ENCODE measurements around the gene SECISBP2L. TPM values are rescaled to one million over a fixed set of nuclear protein-coding genes. Genes with fewer than 3 reads are reported as not detected.

Gene SECISBP2L
- total and polyA plus RNA-seq, 2 donors (not counting 3 experiments of a cell fraction or from before 2014, with no cell fraction given) = 23.1 to 52.3 TPM

GRCh38 chr15:49064884-49065283, 18.6 kb upstream of the SECISBP2L start:
- POLR2A ChIA-PET = no interaction called here
- no peaks in the 10 kb centered on the region for H3K9me1 ChIP-seq (replicated peaks; ENCODE audit: control insufficient read depth, extremely low read depth, insufficient read depth, low read length)
- H3K4me1 ChIP-seq (ENCODE audit: control insufficient read depth, extremely low read depth, insufficient read depth, low read length) = peaks cover 14% of the 10 kb centered on the region
- no peaks in the 10 kb centered on the region for H3K9me3 ChIP-seq (replicated peaks; ENCODE audit: control insufficient read depth, insufficient read depth, low read length)
- TF ChIP-seq POLR2A (IDR thresholded peaks at IDR 0.05; ENCODE audit: low read depth, low read length) = no peak
- TF ChIP-seq MYC (IDR thresholded peaks at IDR 0.05; ENCODE audit: low read depth, low read length) = no peak
- no peak for TF ChIP-seq EZH2 (IDR thresholded peaks at IDR 0.05; ENCODE audit: borderline replicate concordance, low read depth, low read length, severe bottlenecking)
- TF ChIP-seq, protein P1, sequence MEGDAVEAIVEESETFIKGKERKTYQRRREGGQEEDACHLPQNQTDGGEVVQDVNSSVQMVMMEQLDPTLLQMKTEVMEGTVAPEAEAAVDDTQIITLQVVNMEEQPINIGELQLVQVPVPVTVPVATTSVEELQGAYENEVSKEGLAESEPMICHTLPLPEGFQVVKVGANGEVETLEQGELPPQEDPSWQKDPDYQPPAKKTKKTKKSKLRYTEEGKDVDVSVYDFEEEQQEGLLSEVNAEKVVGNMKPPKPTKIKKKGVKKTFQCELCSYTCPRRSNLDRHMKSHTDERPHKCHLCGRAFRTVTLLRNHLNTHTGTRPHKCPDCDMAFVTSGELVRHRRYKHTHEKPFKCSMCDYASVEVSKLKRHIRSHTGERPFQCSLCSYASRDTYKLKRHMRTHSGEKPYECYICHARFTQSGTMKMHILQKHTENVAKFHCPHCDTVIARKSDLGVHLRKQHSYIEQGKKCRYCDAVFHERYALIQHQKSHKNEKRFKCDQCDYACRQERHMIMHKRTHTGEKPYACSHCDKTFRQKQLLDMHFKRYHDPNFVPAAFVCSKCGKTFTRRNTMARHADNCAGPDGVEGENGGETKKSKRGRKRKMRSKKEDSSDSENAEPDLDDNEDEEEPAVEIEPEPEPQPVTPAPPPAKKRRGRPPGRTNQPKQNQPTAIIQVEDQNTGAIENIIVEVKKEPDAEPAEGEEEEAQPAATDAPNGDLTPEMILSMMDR (IDR thresholded peaks at IDR 0.05; ENCODE audit: extremely low read depth in 1 of 2, insufficient read depth in 1 of 2, low read depth in 1 of 2, low read length in 2 of 2) = no peak
- no peak for TF ChIP-seq GATA2 (IDR thresholded peaks at IDR 0.05; ENCODE audit: insufficient read depth, insufficient read length, low read depth, low read length)
- TF ChIP-seq, protein P2, sequence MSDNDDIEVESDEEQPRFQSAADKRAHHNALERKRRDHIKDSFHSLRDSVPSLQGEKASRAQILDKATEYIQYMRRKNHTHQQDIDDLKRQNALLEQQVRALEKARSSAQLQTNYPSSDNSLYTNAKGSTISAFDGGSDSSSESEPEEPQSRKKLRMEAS (IDR thresholded peaks at IDR 0.05; ENCODE audit: insufficient read depth, insufficient read length) = no peak
- no peak for TF ChIP-seq FOS (IDR thresholded peaks at IDR 0.05; ENCODE audit: borderline replicate concordance, insufficient read depth, low read length)
- TF ChIP-seq POLR2AphosphoS5 (IDR thresholded peaks at IDR 0.05; ENCODE audit: insufficient read depth, low read depth, low read length) = no peak
- TF ChIP-seq JUN (IDR thresholded peaks at IDR 0.05; ENCODE audit: borderline replicate concordance, insufficient read depth, insufficient read length, low read depth) = no peak
- dilution Hi-C loops (cut with MboI; ENCODE audit: extremely low pct_ligation_motif_present, low sequenced_read_pairs) = no loop called here
- H3K4me3 ChIP-seq (replicated peaks in 1 of 3; ENCODE audit: insufficient read depth in 1 of 3, low read depth in 1 of 3, low read length in 3 of 3) = no peak overlapping the region
- H3K36me3 ChIP-seq (ENCODE audit: control insufficient read depth in 2 of 2, extremely low read depth in 1 of 2, insufficient read depth in 2 of 2, low read length in 2 of 2) = no peaks in the 10 kb centered on the region
- no peaks in the 10 kb centered on the region for H3K79me2 ChIP-seq (ENCODE audit: control insufficient read depth, insufficient read depth, low read length)
- H3K27ac ChIP-seq (ENCODE audit: insufficient read depth, low read depth, low read length) = no peak overlapping the region
- FAIRE-seq (no peak), DNase-seq (ENCODE audit: low read depth, low spot score) (no peak)
- H3K4me2 ChIP-seq (ENCODE audit: insufficient read depth, low read length) = no peak overlapping the region
- no TSS peak for BruUV-seq (replicated peaks)
- H4K20me1 ChIP-seq (replicated peaks; ENCODE audit: control insufficient read depth, extremely low read depth, insufficient read depth, low read length) = no peaks in the 10 kb centered on the region
- intact Hi-C loops (cut with micrococcal nuclease) = no loop called here
- peaks cover 2 to 5% of the 10 kb centered on the region in 2 experiments for H3K27me3 ChIP-seq (ENCODE audit: control insufficient read depth in 2 of 2, insufficient read depth in 2 of 2, low read length in 2 of 2)
- H3K9ac ChIP-seq (replicated peaks; ENCODE audit: extremely low read depth, insufficient read depth, low read length) = no peak overlapping the region
- CTCF ChIA-PET = no interaction called here
- H2AFZ ChIP-seq (ENCODE audit: low read depth, low read length) = no peak overlapping the region

Measured in endothelial cell of umbilical vein (primary cell).